ENCODE measurements around the gene KRT33A.

DNA sequence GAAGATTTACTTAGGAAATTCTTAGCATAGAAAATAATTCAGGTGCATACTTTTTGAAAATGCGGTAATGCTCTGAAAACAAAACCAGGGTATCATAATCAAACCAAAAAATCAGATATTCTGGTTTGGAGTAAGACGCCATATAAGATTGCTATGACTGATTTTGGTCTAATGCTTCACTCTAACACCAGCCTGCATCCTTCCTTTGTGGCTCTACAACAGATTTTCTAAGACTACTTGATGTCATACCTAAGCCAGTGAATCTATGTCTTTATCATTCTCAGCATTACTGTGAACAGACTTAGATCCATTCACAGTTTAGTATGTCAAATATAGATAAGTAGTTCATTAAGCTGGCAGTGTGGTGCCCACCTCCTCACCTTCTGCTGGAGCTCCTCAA lies 18.4 kb upstream of the KRT33A start:
- TF ChIP-seq GATA3 (IDR thresholded peaks at IDR 0.05; ENCODE audit: low read depth, low read length) (no peak), GATA2 (IDR thresholded peaks at IDR 0.05; ENCODE audit: low read depth, low read length) (no peak)
